Prostate gland (tissue), 2 donors: ENCODE data around the gene TPD52L1. TPM values are rescaled to one million over a fixed set of nuclear protein-coding genes. Genes with fewer than 3 reads are reported as not detected.

Experiments used
- DNase-seq: peaks from one replicate; pipeline ENCODE4 v3.0.0-alpha.2; 2019; ENCODE audit warnings: low spot score
- H3K27ac ChIP-seq, 2 donors: fragments of 200-600 bp; sonication (generic); 2 replicates each; pipeline ENCODE4 v1.5.1; 2017 to 2019
- H3K27me3 ChIP-seq: fragments of 200-600 bp; sonication (generic); replicated peaks from 2 replicates; pipeline ENCODE4 v1.5.1; 2019; ENCODE audit not compliant: insufficient read depth
- H3K36me3 ChIP-seq, 2 donors: fragments of 200-600 bp; sonication (generic); 1 replicate in 1 of 2; 2 replicates in 1 of 2; pipeline versions ENCODE4 v1.5.1 to v1.8.1; 2017 to 2019
- H3K4me1 ChIP-seq: fragments of 200-600 bp; sonication (generic); replicated peaks from 2 replicates; pipeline ENCODE4 v1.5.1; 2019
- H3K4me3 ChIP-seq, 2 donors: fragments of 200-600 bp; sonication (generic); 2 replicates each; pipeline ENCODE4 v1.5.1; 2017 to 2019
- H3K9me3 ChIP-seq: fragments of 200-600 bp; sonication (generic); 2 replicates; pipeline ENCODE4 v1.5.1; 2017
- POLR2A ChIP-seq: fragments of 450-650 bp; IDR thresholded peaks from one replicate; pipeline ENCODE4 v1.6.1; 2016; ENCODE audit warnings: antibody characterized with exemption, mild to moderate bottlenecking
- POLR2AphosphoS5 ChIP-seq: sonication (generic); formaldehyde crosslinking; IDR thresholded peaks from one replicate; pipeline ENCODE4 v1.6.1; 2017; ENCODE audit warnings: antibody characterized with exemption
- WGBS: methylation state at CpG from one replicate; pipeline ENCODE4 v1.1.5; 2018; 5-methylcytosine and 5-hydroxymethylcytosine counted together
- intact Hi-C: fragments of 100-400 bp; cut with DNase I; formaldehyde crosslinking; loops from one replicate; pipeline ENCODE4 v1.14.2; 2022
- total RNA-seq, 2 donors: library from RNA; depleted of rRNA; stranded (reverse); fragments of >200 nt; gene quantifications; one replicate each; pipeline ENCODE4 v1.1.0, GENCODE V29; 2016
- TF ChIP-seq, protein P1 (sequence below), 4 experiments: fragments of 200-600 bp in 2 of 4; fragments of 450-650 bp in 2 of 4; sonication (generic) in 2 of 4; IDR thresholded peaks; 1 replicate in 3 of 4; 2 replicates in 1 of 4; pipeline ENCODE4 v1.5.1; 2016 to 2019; ENCODE audit warnings: antibody characterized with exemption in 4 of 4, mild to moderate bottlenecking in 2 of 4, moderate library complexity in 2 of 4

Gene TPD52L1
- total RNA-seq, 2 donors from 2014 or later = 63.9 to 105 TPM

DNA sequence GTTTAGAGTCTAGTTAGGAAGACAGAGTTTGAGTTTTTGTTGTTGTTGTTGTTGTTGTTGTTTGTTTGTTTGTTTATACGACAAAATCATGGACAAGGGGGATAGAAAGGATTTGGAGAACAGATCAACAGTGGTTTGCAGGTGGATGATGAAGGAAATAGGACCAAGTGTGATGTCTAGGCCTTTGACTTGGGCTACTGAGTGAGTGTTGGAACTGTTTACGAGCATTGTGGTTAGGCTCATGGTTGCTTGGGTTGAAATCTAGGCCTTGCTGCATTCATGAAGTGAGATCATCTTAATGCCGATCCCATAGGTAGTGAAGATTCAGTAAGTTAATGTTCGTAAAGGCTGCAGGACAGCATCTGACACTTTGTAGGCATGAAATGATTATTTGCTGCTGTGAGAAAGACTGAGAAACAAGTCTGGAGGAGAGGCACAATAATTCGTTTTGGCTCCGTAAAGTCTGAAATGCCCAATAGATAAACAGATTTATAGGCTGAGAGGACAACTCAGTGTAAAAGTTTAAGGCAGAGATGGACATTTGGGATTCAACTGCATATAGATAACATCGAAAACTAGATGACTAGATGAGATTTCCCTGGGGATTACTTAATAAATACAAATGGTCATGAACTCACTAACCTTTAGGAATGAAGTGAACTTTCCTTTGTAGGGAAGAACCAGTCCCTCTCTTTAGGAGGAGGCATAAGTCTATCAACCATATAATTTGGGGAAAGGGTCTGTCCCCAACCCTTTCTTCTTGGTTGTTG, 78.2 kb downstream of the TPD52L1 start:
- no peaks in the 10 kb centered on the region for H3K27me3 ChIP-seq
- no peak overlapping the region for H3K4me3 ChIP-seq
- H3K27ac ChIP-seq = no peak overlapping the region
- TF ChIP-seq POLR2AphosphoS5 = no peak
- TF ChIP-seq, protein P1, sequence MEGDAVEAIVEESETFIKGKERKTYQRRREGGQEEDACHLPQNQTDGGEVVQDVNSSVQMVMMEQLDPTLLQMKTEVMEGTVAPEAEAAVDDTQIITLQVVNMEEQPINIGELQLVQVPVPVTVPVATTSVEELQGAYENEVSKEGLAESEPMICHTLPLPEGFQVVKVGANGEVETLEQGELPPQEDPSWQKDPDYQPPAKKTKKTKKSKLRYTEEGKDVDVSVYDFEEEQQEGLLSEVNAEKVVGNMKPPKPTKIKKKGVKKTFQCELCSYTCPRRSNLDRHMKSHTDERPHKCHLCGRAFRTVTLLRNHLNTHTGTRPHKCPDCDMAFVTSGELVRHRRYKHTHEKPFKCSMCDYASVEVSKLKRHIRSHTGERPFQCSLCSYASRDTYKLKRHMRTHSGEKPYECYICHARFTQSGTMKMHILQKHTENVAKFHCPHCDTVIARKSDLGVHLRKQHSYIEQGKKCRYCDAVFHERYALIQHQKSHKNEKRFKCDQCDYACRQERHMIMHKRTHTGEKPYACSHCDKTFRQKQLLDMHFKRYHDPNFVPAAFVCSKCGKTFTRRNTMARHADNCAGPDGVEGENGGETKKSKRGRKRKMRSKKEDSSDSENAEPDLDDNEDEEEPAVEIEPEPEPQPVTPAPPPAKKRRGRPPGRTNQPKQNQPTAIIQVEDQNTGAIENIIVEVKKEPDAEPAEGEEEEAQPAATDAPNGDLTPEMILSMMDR (IDR thresholded peaks at IDR 0.05) = no peak
- TF ChIP-seq POLR2A = no peak
- H3K4me1 ChIP-seq = no peaks in the 10 kb centered on the region
- intact Hi-C loops = loop anchor here (10.0 kb wide), 1 partner anchor 77 kb away; the partner anchor contains the start of gene TPD52L1
- H3K9me3 ChIP-seq = no peaks in the 10 kb centered on the region
- DNase-seq = no peak
- WGBS = 74% methylated on average over 7 of the region's 7 CpGs
- no peaks in the 10 kb centered on the region for H3K36me3 ChIP-seq

DNA sequence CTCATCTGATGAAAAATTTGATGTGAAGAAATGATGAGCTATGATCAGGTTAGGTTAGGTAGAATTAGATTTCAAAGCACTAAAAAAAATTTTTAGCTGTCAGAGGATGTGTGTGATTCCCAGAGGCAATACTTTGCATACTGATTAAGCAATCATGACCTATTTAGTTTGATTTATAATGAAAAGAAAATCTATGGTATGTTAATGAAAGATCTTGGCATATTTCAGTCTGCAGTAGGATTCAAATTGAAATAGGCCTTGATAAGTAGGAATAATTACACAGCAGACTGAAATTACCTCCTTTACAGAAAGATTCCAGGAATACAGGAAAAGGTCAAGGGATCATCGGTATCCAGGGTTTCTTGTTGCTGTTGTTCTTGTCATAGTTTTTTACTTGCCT, 78.9 kb downstream of the TPD52L1 start:
- H3K36me3 ChIP-seq = no peaks in the 10 kb centered on the region
- H3K27ac ChIP-seq = no peak overlapping the region
- H3K27me3 ChIP-seq = no peaks in the 10 kb centered on the region
- no peaks in the 10 kb centered on the region for H3K9me3 ChIP-seq
- intact Hi-C loops = loop anchor here (10.0 kb wide), 1 partner anchor 78 kb away; the partner anchor contains the start of gene TPD52L1
- no peak for DNase-seq
- 44% methylated on average over 1 of the region's 1 CpG for WGBS
- no peak overlapping the region for H3K4me3 ChIP-seq
- H3K4me1 ChIP-seq = no peaks in the 10 kb centered on the region
- TF ChIP-seq POLR2AphosphoS5 (no peak), POLR2A (no peak)
- TF ChIP-seq, protein P1 (IDR thresholded peaks at IDR 0.05) = no peak

DNA sequence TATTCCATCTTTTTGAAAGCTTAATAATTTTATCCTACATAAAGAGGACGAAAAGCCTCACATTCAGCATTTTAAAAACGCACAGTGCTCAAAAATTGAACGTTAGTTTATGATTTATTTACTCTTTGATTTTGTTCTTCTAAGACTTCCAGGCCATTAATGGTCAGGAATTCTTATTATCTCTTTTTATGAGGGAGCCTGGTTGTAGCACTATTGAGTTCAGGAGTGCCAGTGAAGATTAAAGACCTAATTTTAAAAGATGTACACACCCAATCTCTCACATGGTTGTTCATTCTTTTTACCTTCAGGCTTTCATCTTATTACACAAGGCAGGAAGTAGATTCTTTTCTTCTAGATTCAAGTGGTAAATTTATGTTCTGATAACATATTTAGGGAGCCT, 79.6 kb downstream of the TPD52L1 start:
- 12% methylated on average over 3 of the region's 3 CpGs for WGBS
- Histone ChIP-seq H3K27me3 (no peaks in the 10 kb centered on the region), H3K36me3 (no peaks in the 10 kb centered on the region)

DNA sequence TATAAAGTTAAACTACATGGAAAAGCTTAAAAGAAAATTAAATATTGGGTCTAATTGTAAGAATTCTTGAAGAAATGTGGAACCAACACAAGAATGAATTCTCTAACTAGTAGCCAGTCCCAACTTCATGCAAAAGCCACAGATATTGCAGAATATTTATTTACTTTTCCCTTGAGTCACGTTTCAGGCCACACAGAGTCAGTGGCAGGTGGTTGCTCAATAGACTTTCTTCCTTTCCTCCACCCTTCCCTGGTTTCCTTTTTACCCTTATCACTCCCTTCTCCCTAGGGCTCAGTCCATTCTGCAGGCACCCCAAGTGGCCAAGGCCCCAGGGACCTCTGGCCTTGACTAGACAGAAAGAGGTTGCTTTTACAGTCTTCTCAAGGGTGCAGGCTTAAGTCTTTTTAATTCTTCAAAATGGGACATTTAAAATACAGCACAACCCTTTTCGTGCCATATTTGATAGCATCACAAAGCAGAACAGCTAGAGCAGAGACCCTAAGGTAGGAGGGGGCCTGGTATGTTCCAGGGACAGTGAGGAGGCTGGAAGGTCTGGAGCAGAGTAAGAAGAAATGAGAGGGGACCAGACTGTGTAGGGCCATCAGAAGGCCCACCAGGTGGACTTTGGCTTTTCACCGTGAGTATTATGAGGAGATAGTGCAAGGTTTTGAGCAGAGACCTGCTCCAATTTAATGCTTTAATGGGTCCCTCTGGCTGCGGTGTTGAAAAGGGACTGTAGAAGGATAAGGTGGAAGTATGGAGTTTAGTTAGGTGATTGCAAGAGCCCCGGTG, 83.2 kb downstream of the TPD52L1 start:
- Histone ChIP-seq H3K27ac (no peak overlapping the region), H3K36me3 (no peaks in the 10 kb centered on the region), H3K4me3 (no peak overlapping the region), H3K4me1 (no peaks in the 10 kb centered on the region), H3K27me3 (no peaks in the 10 kb centered on the region), H3K9me3 (no peaks in the 10 kb centered on the region)
- no peak for TF ChIP-seq POLR2AphosphoS5
- TF ChIP-seq POLR2A = no peak
- TF ChIP-seq, protein P1 (IDR thresholded peaks at IDR 0.05) = no peak
- no peak for DNase-seq
- 89% methylated on average over 5 of the region's 5 CpGs for WGBS
- intact Hi-C loops = loop anchor here (10.0 kb wide), 1 partner anchor 82 kb away; the partner anchor contains the start of gene TPD52L1

More for the DNA sequence above, 79.6 kb downstream of the TPD52L1 start:
- Histone ChIP-seq H3K27ac (no peak overlapping the region), H3K4me3 (no peak overlapping the region), H3K9me3 (no peaks in the 10 kb centered on the region), H3K4me1 (no peaks in the 10 kb centered on the region)
- no peak for TF ChIP-seq POLR2A
- TF ChIP-seq, protein P1 (IDR thresholded peaks at IDR 0.05) = no peak
- TF ChIP-seq POLR2AphosphoS5 = no peak
- intact Hi-C loops = loop anchor here (10.0 kb wide), 1 partner anchor 78 kb away; the partner anchor contains the start of gene TPD52L1
- no peak for DNase-seq
